Pancreas (tissue), 10 donors: ENCODE data around the gene HBQ1. TPM values are rescaled to one million over a fixed set of nuclear protein-coding genes. Genes with fewer than 3 reads are reported as not detected.
"Not testable (repeated sequence)": the region's sequence is repeated elsewhere in the genome, so short reads cannot be mapped to it uniquely, and the experiment has no call there.

Experiments used
- ATAC-seq, 4 donors: fragments of 200-7000 bp; cut with Tn5 transposase; one replicate each; pipeline versions ENCODE4 v1.8.0 to v1.9.1; 2020; ENCODE audit warnings: mild to moderate bottlenecking in 4 of 4, moderate library complexity in 4 of 4
- DNase-seq, 6 donors: peaks; one replicate each; pipeline ENCODE4 v3.0.0-alpha.2; 2020
- FAIRE-seq: peaks from 2 replicates; lab custom pipeline; 2012; peaks lifted over from hg19 to GRCh38; lab: Jason Lieb, UNC
- H3K27ac ChIP-seq, 4 donors: fragments of 200-600 bp; sonication (generic); 1 replicate in 3 of 4; 2 replicates in 1 of 4; pipeline versions ENCODE4 v1.5.0 to v1.8.0; 2020
- H3K27me3 ChIP-seq, 4 donors: fragments of 200-600 bp; one replicate each; pipeline ENCODE4 v1.8.0; 2021
- H3K36me3 ChIP-seq, 3 donors: fragments of 200-600 bp; sonication (generic) in 1 of 3; one replicate each; pipeline versions ENCODE4 v1.5.0 to v1.8.0; 2020 to 2021
- H3K4me1 ChIP-seq, 3 donors: fragments of 200-600 bp; one replicate each; pipeline ENCODE4 v1.8.0; 2021
- H3K4me3 ChIP-seq, 4 donors: fragments of 200-600 bp; sonication (generic) in 2 of 4; one replicate each; pipeline versions ENCODE4 v1.5.0 to v1.8.0; 2020 to 2021
- H3K9me3 ChIP-seq, 4 donors: fragments of 200-600 bp; one replicate each; pipeline ENCODE4 v1.8.0; 2021
- WGBS, 2 donors: extraction: QIAGEN DNeasy Blood & Tissue Kit; methylation state at CpG; one replicate each; pipeline ENCODE4 v1.1.7; 2013; 5-methylcytosine and 5-hydroxymethylcytosine counted together
- intact Hi-C, 3 donors: fragments of 100-400 bp; cut with DNase I; formaldehyde crosslinking; loops; one replicate each; pipeline versions ENCODE4 v1.11.1 to v1.14.2; 2022
- polyA plus RNA-seq, 2 donors: library from polyadenylated mRNA; stranded (reverse); fragments of 200-250 nt; gene quantifications; one replicate each; pipeline ENCODE4 v1.2.3, GENCODE V29; 2013
- total RNA-seq, 6 donors: library from RNA; stranded (reverse); fragmentation: NEBNext Ultra II Directional in 4 of 6; extraction: Animal tissue kit (Norgen Biotek cat#: 25700) in 4 of 6; gene quantifications; one replicate each; pipeline versions ENCODE4 v1.2.1 to v1.2.4, GENCODE V29; 2021 to 2023
- TF ChIP-seq, protein P1 (sequence below), 4 donors: fragments of 200-600 bp; sonication (generic) in 3 of 4; IDR thresholded peaks; one replicate each; pipeline versions ENCODE4 v1.5.0 to v1.8.0; 2021; ENCODE audit warnings: antibody characterized with exemption in 4 of 4
- donor health status: healthy with polysubstance abuse.
- donor health status: DM: no; HTN: no; CAD: no; lungs with moderate emphysema.
- donor health status: DM: no; HTN: no; CAD: no.
- donor health status: control.
- donor health status: control.
- donor health status: Bipolar disorder and iron deficiency.
- donor health status: DM: yes; HTN: yes; CAD: no.
- donor health status: DM: no; HTN: no; CAD: no.
- donor health status: DM: no; HTN: no; CAD: no.
- donor health status: DM: yes; HTN: yes; CAD: no.

HBQ1 gene
- total and polyA plus RNA-seq, 8 donors: 0.32 TPM; not detected in 7

GRCh38 chr16:154217-155030 lies 25.8 kb upstream of the HBQ1 start:
- ATAC-seq (peak; percentile 70 to 90 (median 79)), DNase-seq (no peak), FAIRE-seq (no peak)
- H3K27ac ChIP-seq: no peak overlapping the region
- H3K4me3 ChIP-seq: peak overlapping the region; percentile 16 to 53 (median 42)
- WGBS, 2 donors: 2% methylated on average over 49 to 53 of the region's 59 CpGs
- intact Hi-C loops: no loop called here
- H3K27me3 ChIP-seq: no peaks in the 10 kb centered on the region
- TF ChIP-seq, protein P1, sequence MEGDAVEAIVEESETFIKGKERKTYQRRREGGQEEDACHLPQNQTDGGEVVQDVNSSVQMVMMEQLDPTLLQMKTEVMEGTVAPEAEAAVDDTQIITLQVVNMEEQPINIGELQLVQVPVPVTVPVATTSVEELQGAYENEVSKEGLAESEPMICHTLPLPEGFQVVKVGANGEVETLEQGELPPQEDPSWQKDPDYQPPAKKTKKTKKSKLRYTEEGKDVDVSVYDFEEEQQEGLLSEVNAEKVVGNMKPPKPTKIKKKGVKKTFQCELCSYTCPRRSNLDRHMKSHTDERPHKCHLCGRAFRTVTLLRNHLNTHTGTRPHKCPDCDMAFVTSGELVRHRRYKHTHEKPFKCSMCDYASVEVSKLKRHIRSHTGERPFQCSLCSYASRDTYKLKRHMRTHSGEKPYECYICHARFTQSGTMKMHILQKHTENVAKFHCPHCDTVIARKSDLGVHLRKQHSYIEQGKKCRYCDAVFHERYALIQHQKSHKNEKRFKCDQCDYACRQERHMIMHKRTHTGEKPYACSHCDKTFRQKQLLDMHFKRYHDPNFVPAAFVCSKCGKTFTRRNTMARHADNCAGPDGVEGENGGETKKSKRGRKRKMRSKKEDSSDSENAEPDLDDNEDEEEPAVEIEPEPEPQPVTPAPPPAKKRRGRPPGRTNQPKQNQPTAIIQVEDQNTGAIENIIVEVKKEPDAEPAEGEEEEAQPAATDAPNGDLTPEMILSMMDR (IDR thresholded peaks at IDR 0.05): no peak
- H3K9me3 ChIP-seq: no peaks in the 10 kb centered on the region
- peaks cover 0 to 5% (median 3%) of the 10 kb centered on the region in 3 donors for H3K4me1 ChIP-seq
- no peaks in the 10 kb centered on the region for H3K36me3 ChIP-seq

GRCh38 chr16:155031-155398 lies 25.2 kb upstream of the HBQ1 start:
- H3K27ac ChIP-seq: no peak overlapping the region
- peaks cover 0 to 5% (median 3%) of the 10 kb centered on the region in 3 donors for H3K4me1 ChIP-seq
- H3K4me3 ChIP-seq: peak overlapping the region in 1 of 4 donors; percentile 53
- no peaks in the 10 kb centered on the region for H3K9me3 ChIP-seq
- TF ChIP-seq, protein P1 (IDR thresholded peaks at IDR 0.05): no peak
- intact Hi-C loops: no loop called here
- no peaks in the 10 kb centered on the region for H3K27me3 ChIP-seq
- DNase-seq (no peak), ATAC-seq (no peak), FAIRE-seq (no peak)
- no peaks in the 10 kb centered on the region for H3K36me3 ChIP-seq
- WGBS, 2 donors: 62 to 67% methylated on average over 7 of the region's 7 CpGs

- intact Hi-C loops: no loop called here
- no peak for ATAC-seq
- TF ChIP-seq, protein P1 (IDR thresholded peaks at IDR 0.05): no peak
- WGBS, 2 donors: 48 to 59% methylated on average over 6 of the region's 6 CpGs
- peaks cover 0 to 5% (median 3%) of the 10 kb centered on the region in 3 donors for H3K4me1 ChIP-seq
- FAIRE-seq: no peak
- no peaks in the 10 kb centered on the region for H3K27me3 ChIP-seq
- no peaks in the 10 kb centered on the region for H3K9me3 ChIP-seq
- DNase-seq: no peak
- H3K27ac ChIP-seq: no peak overlapping the region
- H3K4me3 ChIP-seq: no peak overlapping the region
- no peaks in the 10 kb centered on the region for H3K36me3 ChIP-seq
Observed at GRCh38 chr16:159136-159849, 21.0 kb upstream of the HBQ1 start.

DNA sequence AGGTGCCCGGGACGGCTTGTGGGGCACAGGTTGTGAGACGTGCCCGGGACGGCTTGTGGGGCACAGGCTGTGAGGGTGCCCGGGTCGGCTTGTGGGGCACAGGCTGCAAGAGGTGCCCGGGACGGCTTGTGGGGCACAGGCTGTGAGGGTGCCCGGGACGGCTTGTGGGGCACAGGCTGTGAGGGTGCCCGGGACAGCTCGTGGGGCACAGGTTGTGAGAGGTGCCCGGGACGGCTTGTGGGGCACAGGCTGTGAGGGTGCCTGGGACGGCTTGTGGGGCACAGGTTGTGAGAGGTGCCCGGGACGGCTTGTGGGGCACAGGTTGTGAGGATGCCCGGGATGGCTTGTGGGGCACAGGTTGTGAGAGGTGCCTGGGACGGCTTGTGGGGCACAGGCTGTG lies 20.0 kb upstream of the HBQ1 start:
- FAIRE-seq, ATAC-seq, H3K4me3 ChIP-seq, H3K27me3 ChIP-seq, H3K27ac ChIP-seq, H3K4me1 ChIP-seq, intact Hi-C loops, H3K9me3 ChIP-seq, H3K36me3 ChIP-seq: not testable (repeated sequence)
- DNase-seq: peak in 1 of 6 donors; percentile 16
- 55 to 62% methylated on average over 20 of the region's 20 CpGs for WGBS, 2 donors

DNA sequence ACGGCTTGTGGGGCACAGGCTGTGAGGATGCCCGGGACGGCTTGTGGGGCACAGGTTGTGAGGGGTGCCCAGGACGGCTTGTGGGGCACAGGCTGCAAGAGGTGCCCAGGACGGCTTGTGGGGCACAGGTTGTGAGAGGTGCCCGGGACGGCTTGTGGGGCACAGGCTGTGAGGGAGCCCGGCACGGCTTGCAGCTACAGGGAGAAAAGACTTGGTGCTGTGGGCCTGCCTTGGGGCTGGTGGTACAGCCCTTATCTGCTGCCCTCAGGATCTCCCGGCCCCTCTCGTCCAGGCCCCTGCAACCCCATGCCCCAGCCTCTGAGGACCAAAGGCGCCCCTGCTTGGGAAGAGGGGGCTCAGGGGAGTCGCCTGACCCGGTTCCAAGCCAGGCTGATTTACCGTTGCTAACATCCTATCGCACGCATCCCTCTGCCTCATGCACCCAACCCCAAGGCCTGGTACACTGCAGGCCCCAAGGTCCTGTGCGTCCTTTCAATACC lies 19.5 kb upstream of the HBQ1 start:
- H3K4me1 ChIP-seq: peaks cover 0 to 8% (median 6%) of the 10 kb centered on the region in 3 donors
- H3K27ac ChIP-seq: no peak overlapping the region
- whole genome bisulfite sequencing, 2 donors: 43 to 58% methylated on average over 17 to 18 of the region's 18 CpGs
- TF ChIP-seq, protein P1 (IDR thresholded peaks at IDR 0.05): no peak
- FAIRE-seq (no peak), DNase-seq (peak in 1 of 6 donors; percentile 45), ATAC-seq (no peak)
- no peaks in the 10 kb centered on the region for H3K36me3 ChIP-seq
- peaks cover 0 to 6% (median 2%) of the 10 kb centered on the region in 4 donors for H3K27me3 ChIP-seq
- no peaks in the 10 kb centered on the region for H3K9me3 ChIP-seq
- H3K4me3 ChIP-seq: no peak overlapping the region
- intact Hi-C loops: no loop called here
